Measurements from ENCODE around the gene NECAB2. TPM values are rescaled to one million over a fixed set of nuclear protein-coding genes. Genes with fewer than 3 reads are reported as not detected.

NECAB2 gene
- total RNA-seq, 2 donors from 2014 or later: not detected

- H3K27me3 Mint-ChIP-seq: peaks cover 8% of the 10 kb centered on the region
- ATAC-seq: no peak
- H3K9me3 ChIP-seq (ENCODE audit: control insufficient read depth, low read length, poor library complexity, severe bottlenecking): no peaks in the 10 kb centered on the region
- peaks cover 6% of the 10 kb centered on the region for H3K36me3 Mint-ChIP-seq (ENCODE audit: low read depth)
- H3K4me1 Mint-ChIP-seq: peaks cover 5% of the 10 kb centered on the region
- no peak overlapping the region for H3K4me3 Mint-ChIP-seq
- DNase-seq: no peak
- no peak overlapping the region for H3K27ac Mint-ChIP-seq
These were observed 35.7 kb upstream of the NECAB2 start for GRCh38 chr16:83932304-83932703.

- no peaks in the 10 kb centered on the region for H3K9me3 ChIP-seq (ENCODE audit: control insufficient read depth, low read length, poor library complexity, severe bottlenecking)
- H3K4me1 Mint-ChIP-seq: peaks cover 5% of the 10 kb centered on the region
- peaks cover 6% of the 10 kb centered on the region for H3K36me3 Mint-ChIP-seq (ENCODE audit: low read depth)
- H3K4me3 Mint-ChIP-seq: no peak overlapping the region
- ATAC-seq (no peak), DNase-seq (no peak)
- H3K27ac Mint-ChIP-seq: no peak overlapping the region
- H3K27me3 Mint-ChIP-seq: peaks cover 8% of the 10 kb centered on the region
These were observed 34.9 kb upstream of the NECAB2 start for GRCh38 chr16:83932955-83933673.

- Mint-ChIP-seq H3K4me1 (peaks cover 6% of the 10 kb centered on the region), H3K4me3 (no peak overlapping the region), H3K36me3 (ENCODE audit: low read depth) (peaks cover 6% of the 10 kb centered on the region), H3K27ac (no peak overlapping the region), H3K27me3 (peaks cover 8% of the 10 kb centered on the region)
- no peaks in the 10 kb centered on the region for H3K9me3 ChIP-seq (ENCODE audit: control insufficient read depth, low read length, poor library complexity, severe bottlenecking)
- ATAC-seq (no peak), DNase-seq (no peak)
These were observed 34.0 kb upstream of the NECAB2 start for GRCh38 chr16:83933885-83934683.

GRCh38 chr16:83934684-83934977, 33.4 kb upstream of the NECAB2 start:
- H3K27ac Mint-ChIP-seq: no peak overlapping the region
- peaks cover 11% of the 10 kb centered on the region for H3K4me1 Mint-ChIP-seq
- no peaks in the 10 kb centered on the region for H3K9me3 ChIP-seq (ENCODE audit: control insufficient read depth, low read length, poor library complexity, severe bottlenecking)
- DNase-seq (no peak), ATAC-seq (no peak)
- H3K4me3 Mint-ChIP-seq: no peak overlapping the region
- peaks cover 6% of the 10 kb centered on the region for H3K36me3 Mint-ChIP-seq (ENCODE audit: low read depth)
- peaks cover 8% of the 10 kb centered on the region for H3K27me3 Mint-ChIP-seq

- H3K27ac Mint-ChIP-seq: no peak overlapping the region
- peaks cover 9% of the 10 kb centered on the region for H3K27me3 Mint-ChIP-seq
- ATAC-seq (no peak), DNase-seq (no peak)
- no peaks in the 10 kb centered on the region for H3K9me3 ChIP-seq (ENCODE audit: control insufficient read depth, low read length, poor library complexity, severe bottlenecking)
- H3K36me3 Mint-ChIP-seq (ENCODE audit: low read depth): peaks cover 6% of the 10 kb centered on the region
- H3K4me1 Mint-ChIP-seq: peaks cover 11% of the 10 kb centered on the region
- no peak overlapping the region for H3K4me3 Mint-ChIP-seq
These were observed 32.8 kb upstream of the NECAB2 start for GRCh38 chr16:83935005-83935857.

GRCh38 chr16:83935858-83936255, 32.2 kb upstream of the NECAB2 start:
- ATAC-seq: no peak
- H3K27me3 Mint-ChIP-seq: peaks cover 12% of the 10 kb centered on the region
- no peaks in the 10 kb centered on the region for H3K9me3 ChIP-seq (ENCODE audit: control insufficient read depth, low read length, poor library complexity, severe bottlenecking)
- peaks cover 6% of the 10 kb centered on the region for H3K36me3 Mint-ChIP-seq (ENCODE audit: low read depth)
- DNase-seq: no peak
- H3K4me1 Mint-ChIP-seq: peaks cover 13% of the 10 kb centered on the region
- no peak overlapping the region for H3K4me3 Mint-ChIP-seq
- no peak overlapping the region for H3K27ac Mint-ChIP-seq

GRCh38 chr16:83936581-83937165, 31.4 kb upstream of the NECAB2 start:
- Mint-ChIP-seq H3K4me3 (no peak overlapping the region), H3K36me3 (ENCODE audit: low read depth) (peaks cover 6% of the 10 kb centered on the region), H3K27ac (no peak overlapping the region), H3K27me3 (peaks cover 12% of the 10 kb centered on the region), H3K4me1 (peaks cover 16% of the 10 kb centered on the region)
- no peak for DNase-seq
- no peaks in the 10 kb centered on the region for H3K9me3 ChIP-seq (ENCODE audit: control insufficient read depth, low read length, poor library complexity, severe bottlenecking)
- no peak for ATAC-seq

GRCh38 chr16:83937267-83937666, 30.8 kb upstream of the NECAB2 start:
- no peak overlapping the region for H3K4me3 Mint-ChIP-seq
- ATAC-seq (no peak), DNase-seq (no peak)
- H3K27me3 Mint-ChIP-seq: peaks cover 12% of the 10 kb centered on the region
- peaks cover 16% of the 10 kb centered on the region for H3K4me1 Mint-ChIP-seq
- H3K27ac Mint-ChIP-seq: no peak overlapping the region
- H3K9me3 ChIP-seq (ENCODE audit: control insufficient read depth, low read length, poor library complexity, severe bottlenecking): no peaks in the 10 kb centered on the region
- H3K36me3 Mint-ChIP-seq (ENCODE audit: low read depth): peaks cover 6% of the 10 kb centered on the region

GRCh38 chr16:83937922-83938885, 29.8 kb upstream of the NECAB2 start:
- ATAC-seq (no peak), DNase-seq (no peak)
- H3K27me3 Mint-ChIP-seq: peaks cover 12% of the 10 kb centered on the region
- H3K9me3 ChIP-seq (ENCODE audit: control insufficient read depth, low read length, poor library complexity, severe bottlenecking): no peaks in the 10 kb centered on the region
- H3K4me3 Mint-ChIP-seq: no peak overlapping the region
- peaks cover 6% of the 10 kb centered on the region for H3K36me3 Mint-ChIP-seq (ENCODE audit: low read depth)
- H3K27ac Mint-ChIP-seq: no peak overlapping the region
- peaks cover 16% of the 10 kb centered on the region for H3K4me1 Mint-ChIP-seq

GRCh38 chr16:83939266-83939855, 28.7 kb upstream of the NECAB2 start:
- Mint-ChIP-seq H3K36me3 (ENCODE audit: low read depth) (peaks cover 6% of the 10 kb centered on the region), H3K4me3 (no peak overlapping the region), H3K27me3 (peaks cover 12% of the 10 kb centered on the region), H3K4me1 (peaks cover 14% of the 10 kb centered on the region), H3K27ac (no peak overlapping the region)
- no peak for DNase-seq
- ATAC-seq: no peak
- no peaks in the 10 kb centered on the region for H3K9me3 ChIP-seq (ENCODE audit: control insufficient read depth, low read length, poor library complexity, severe bottlenecking)

- ATAC-seq: no peak
- Mint-ChIP-seq H3K4me1 (peaks cover 13% of the 10 kb centered on the region), H3K27ac (no peak overlapping the region), H3K36me3 (ENCODE audit: low read depth) (peaks cover 3% of the 10 kb centered on the region), H3K4me3 (no peak overlapping the region), H3K27me3 (peaks cover 7% of the 10 kb centered on the region)
- no peak for DNase-seq
- no peaks in the 10 kb centered on the region for H3K9me3 ChIP-seq (ENCODE audit: control insufficient read depth, low read length, poor library complexity, severe bottlenecking)
These were observed 27.9 kb upstream of the NECAB2 start for GRCh38 chr16:83940119-83940518.

Data from T-helper 17 cell (primary cell).